Osteoblast (primary cell): ENCODE results near the gene WWOX. TPM values are rescaled to one million over a fixed set of nuclear protein-coding genes. Genes with fewer than 3 reads are reported as not detected.

ENCODE experiments used
- DNase-seq: peaks from one replicate; pipeline ENCODE4 v3.0.0; 2011; ENCODE audit warnings: low spot score, mixed read lengths; ENCODE audit not compliant: insufficient read length; ENCODE audit errors: missing footprints
- H2AFZ ChIP-seq: 2 replicates; pipeline ENCODE4 v1.6.0; 2011; ENCODE audit warnings: mild to moderate bottlenecking, low read length
- H3K27ac ChIP-seq: 2 replicates; pipeline ENCODE4 v1.5.1; 2011; ENCODE audit warnings: mild to moderate bottlenecking, low read depth, low read length, moderate library complexity
- H3K27me3 ChIP-seq: 2 replicates; pipeline ENCODE4 v1.6.0; 2012; ENCODE audit warnings: mild to moderate bottlenecking, control low read depth, inconsistent platforms, low read length, moderate library complexity; ENCODE audit not compliant: insufficient read depth
- H3K36me3 ChIP-seq: 2 replicates; pipeline ENCODE4 v1.5.1; 2011; ENCODE audit warnings: mild to moderate bottlenecking, low read length, control low read depth, moderate library complexity; ENCODE audit not compliant: insufficient read depth
- H3K4me1 ChIP-seq: 2 replicates; pipeline ENCODE4 v1.5.1; 2011; ENCODE audit warnings: mild to moderate bottlenecking, low read length, control low read depth, moderate library complexity; ENCODE audit not compliant: insufficient read depth
- H3K4me2 ChIP-seq: 2 replicates; pipeline ENCODE4 v1.6.0; 2011; ENCODE audit warnings: mild to moderate bottlenecking, low read length; ENCODE audit not compliant: insufficient read depth
- H3K4me3 ChIP-seq: fragments of 200-600 bp; sonication (generic); 3 replicates; pipeline ENCODE4 v1.5.1; 2012; ENCODE audit warnings: mild to moderate bottlenecking, low read length, inconsistent platforms; ENCODE audit not compliant: insufficient read depth
- H3K79me2 ChIP-seq: 2 replicates; pipeline ENCODE4 v1.6.0; 2012; ENCODE audit warnings: mild to moderate bottlenecking, low read length, control low read depth, inconsistent platforms; ENCODE audit not compliant: insufficient read depth
- H3K9me3 ChIP-seq: 2 replicates; pipeline ENCODE4 v1.5.1; 2011; ENCODE audit warnings: low read depth, low read length, control low read depth
- H4K20me1 ChIP-seq: 2 replicates; pipeline ENCODE4 v1.6.0; 2012; ENCODE audit warnings: mild to moderate bottlenecking, low read length, control low read depth; ENCODE audit not compliant: insufficient read depth
- total RNA-seq: library from RNA; depleted of rRNA; stranded (reverse); fragments of >200 nt; gene quantifications from 2 replicates; pipeline ENCODE4 v1.2.3, GENCODE V29; 2012
- TF ChIP-seq, protein P1 (sequence below): IDR thresholded peaks from 2 replicates; pipeline ENCODE4 v1.5.1; 2011; ENCODE audit warnings: mild to moderate bottlenecking, low read depth, low read length, moderate library complexity; ENCODE audit errors: extremely low read depth

WWOX gene
- total RNA-seq, 1 donor = 23.9 TPM

- no peak overlapping the region for H3K27ac ChIP-seq
- DNase-seq = peak; percentile 42
- H3K4me1 ChIP-seq = no peaks in the 10 kb centered on the region
- H3K79me2 ChIP-seq = no peaks in the 10 kb centered on the region
- no peaks in the 10 kb centered on the region for H3K36me3 ChIP-seq
- no peak overlapping the region for H3K4me3 ChIP-seq
- peak overlapping the region; percentile 34 for H3K4me2 ChIP-seq
- TF ChIP-seq, protein P1, sequence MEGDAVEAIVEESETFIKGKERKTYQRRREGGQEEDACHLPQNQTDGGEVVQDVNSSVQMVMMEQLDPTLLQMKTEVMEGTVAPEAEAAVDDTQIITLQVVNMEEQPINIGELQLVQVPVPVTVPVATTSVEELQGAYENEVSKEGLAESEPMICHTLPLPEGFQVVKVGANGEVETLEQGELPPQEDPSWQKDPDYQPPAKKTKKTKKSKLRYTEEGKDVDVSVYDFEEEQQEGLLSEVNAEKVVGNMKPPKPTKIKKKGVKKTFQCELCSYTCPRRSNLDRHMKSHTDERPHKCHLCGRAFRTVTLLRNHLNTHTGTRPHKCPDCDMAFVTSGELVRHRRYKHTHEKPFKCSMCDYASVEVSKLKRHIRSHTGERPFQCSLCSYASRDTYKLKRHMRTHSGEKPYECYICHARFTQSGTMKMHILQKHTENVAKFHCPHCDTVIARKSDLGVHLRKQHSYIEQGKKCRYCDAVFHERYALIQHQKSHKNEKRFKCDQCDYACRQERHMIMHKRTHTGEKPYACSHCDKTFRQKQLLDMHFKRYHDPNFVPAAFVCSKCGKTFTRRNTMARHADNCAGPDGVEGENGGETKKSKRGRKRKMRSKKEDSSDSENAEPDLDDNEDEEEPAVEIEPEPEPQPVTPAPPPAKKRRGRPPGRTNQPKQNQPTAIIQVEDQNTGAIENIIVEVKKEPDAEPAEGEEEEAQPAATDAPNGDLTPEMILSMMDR = no peak
- H3K9me3 ChIP-seq = no peaks in the 10 kb centered on the region
- no peak overlapping the region for H2AFZ ChIP-seq
- H3K27me3 ChIP-seq = no peaks in the 10 kb centered on the region
- no peaks in the 10 kb centered on the region for H4K20me1 ChIP-seq
Observed at GRCh38 chr16:78230832-78231231, 131.4 kb downstream of the WWOX start.

DNA sequence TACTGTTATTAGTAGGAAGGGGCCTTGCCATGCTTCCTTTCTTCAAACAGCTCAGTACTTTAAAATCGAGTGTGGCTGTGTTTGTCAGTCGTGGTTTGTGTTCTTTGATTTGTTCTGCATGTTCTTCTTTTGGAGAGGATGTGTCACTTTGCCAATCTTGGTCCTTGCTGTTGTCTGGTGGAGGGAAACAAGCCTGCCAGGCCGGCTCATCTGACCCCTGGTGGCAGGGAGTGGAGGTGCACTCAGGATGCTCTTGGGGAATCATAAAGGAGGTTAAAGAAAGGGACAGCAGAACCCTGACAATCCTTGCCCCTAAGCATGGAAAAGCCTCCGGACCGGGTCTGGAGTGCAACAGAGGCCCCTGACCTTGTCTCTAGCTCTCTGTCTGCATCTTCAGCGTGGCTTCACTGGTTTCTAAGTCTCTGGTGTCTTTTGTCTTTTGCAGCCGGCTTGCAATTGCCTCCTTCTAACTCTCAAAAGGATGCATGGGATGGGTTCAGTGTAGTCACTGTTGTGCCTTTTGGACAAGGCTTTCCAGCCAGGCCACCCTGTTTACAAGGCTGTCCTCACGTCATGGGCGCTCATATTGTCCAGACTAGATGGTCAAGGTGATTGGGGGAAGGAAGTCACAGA is 135.8 kb downstream of the WWOX start:
- no peaks in the 10 kb centered on the region for H3K36me3 ChIP-seq
- H3K9me3 ChIP-seq = no peaks in the 10 kb centered on the region
- no peak overlapping the region for H3K4me2 ChIP-seq
- H4K20me1 ChIP-seq = no peaks in the 10 kb centered on the region
- no peaks in the 10 kb centered on the region for H3K79me2 ChIP-seq
- H3K4me3 ChIP-seq = no peak overlapping the region
- DNase-seq = peak; percentile 85
- no peak overlapping the region for H2AFZ ChIP-seq
- TF ChIP-seq, protein P1 = peak; percentile 91
- H3K27ac ChIP-seq = no peak overlapping the region
- no peaks in the 10 kb centered on the region for H3K4me1 ChIP-seq
- no peaks in the 10 kb centered on the region for H3K27me3 ChIP-seq

DNA sequence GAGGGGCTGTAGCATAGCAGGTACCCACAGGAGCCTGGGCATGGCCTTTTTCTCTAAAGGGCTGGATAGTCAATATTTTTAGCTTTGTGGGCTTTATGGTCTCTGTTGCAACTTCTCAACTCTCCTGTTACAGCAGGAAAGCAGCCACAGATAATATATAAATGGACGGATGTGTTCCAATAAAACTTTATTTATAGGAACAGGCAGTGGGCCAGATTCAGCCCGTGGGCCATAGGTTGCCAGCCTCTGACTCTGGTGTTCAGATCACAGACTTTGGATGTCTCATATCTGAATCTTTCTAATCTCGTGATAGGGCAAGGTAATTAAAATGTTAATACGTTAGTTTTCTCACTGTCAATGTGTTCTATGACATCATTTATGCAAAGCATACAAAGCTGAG is 136.4 kb downstream of the WWOX start:
- TF ChIP-seq, protein P1 = no peak
- H4K20me1 ChIP-seq = no peaks in the 10 kb centered on the region
- no peaks in the 10 kb centered on the region for H3K4me1 ChIP-seq
- no peak overlapping the region for H3K4me2 ChIP-seq
- no peaks in the 10 kb centered on the region for H3K9me3 ChIP-seq
- H3K36me3 ChIP-seq = no peaks in the 10 kb centered on the region
- no peak overlapping the region for H3K4me3 ChIP-seq
- H3K27ac ChIP-seq = no peak overlapping the region
- H2AFZ ChIP-seq = no peak overlapping the region
- no peak for DNase-seq
- no peaks in the 10 kb centered on the region for H3K79me2 ChIP-seq
- H3K27me3 ChIP-seq = no peaks in the 10 kb centered on the region

GRCh38 chr16:78237841-78238240 is 138.4 kb downstream of the WWOX start:
- Histone ChIP-seq H3K4me1 (no peaks in the 10 kb centered on the region), H3K27ac (no peak overlapping the region), H4K20me1 (no peaks in the 10 kb centered on the region), H3K27me3 (no peaks in the 10 kb centered on the region), H3K9me3 (no peaks in the 10 kb centered on the region), H3K79me2 (no peaks in the 10 kb centered on the region), H3K4me2 (no peak overlapping the region), H3K4me3 (no peak overlapping the region), H2AFZ (no peak overlapping the region), H3K36me3 (no peaks in the 10 kb centered on the region)
- TF ChIP-seq, protein P1 = no peak
- DNase-seq = no peak
